LNCaP clone FGC (cell line): Measurements from ENCODE around the gene NEBL.

Experiments used
- DNase-seq: peaks from one replicate; pipeline ENCODE4 v3.0.0-alpha.2; 2011; ENCODE audit warnings: low read depth
- H3K4me3 ChIP-seq: 2 replicates; pipeline ENCODE4 v1.5.1; 2011; ENCODE audit warnings: mild to moderate bottlenecking, low read depth, low read length, control low read depth
- CTCF ChIP-seq: IDR thresholded peaks from 2 replicates; pipeline ENCODE4 v1.5.1; 2012; ENCODE audit warnings: mild to moderate bottlenecking; ENCODE audit not compliant: control insufficient read depth, insufficient read depth; ENCODE audit errors: extremely low read depth

NEBL gene

GRCh38 chr10:20822825-20823224 is 74.3 kb downstream of the NEBL start:
- no peak for DNase-seq
- no peak overlapping the region for H3K4me3 ChIP-seq
- TF ChIP-seq CTCF, result no peak

DNA sequence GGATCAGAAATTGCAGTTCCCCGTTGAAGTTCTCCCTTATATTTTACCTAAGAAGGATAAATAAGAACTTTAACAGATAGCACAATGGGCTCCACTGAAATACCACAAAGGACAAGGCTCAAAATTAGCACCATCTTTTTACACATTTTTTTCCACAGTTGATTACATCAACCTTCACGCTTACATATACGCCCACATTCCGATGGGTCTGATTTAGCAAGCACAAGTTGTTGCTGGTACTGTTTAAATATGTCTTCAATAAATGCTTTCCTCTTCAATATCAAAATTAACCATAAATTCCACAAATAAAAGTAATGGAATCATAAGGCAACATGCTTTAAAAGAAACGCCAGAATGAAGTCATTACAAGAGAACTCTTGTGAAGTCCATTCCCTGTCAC is 79.5 kb downstream of the NEBL start:
- no peak for DNase-seq
- H3K4me3 ChIP-seq, result no peak overlapping the region
- no peak for TF ChIP-seq CTCF

DNA sequence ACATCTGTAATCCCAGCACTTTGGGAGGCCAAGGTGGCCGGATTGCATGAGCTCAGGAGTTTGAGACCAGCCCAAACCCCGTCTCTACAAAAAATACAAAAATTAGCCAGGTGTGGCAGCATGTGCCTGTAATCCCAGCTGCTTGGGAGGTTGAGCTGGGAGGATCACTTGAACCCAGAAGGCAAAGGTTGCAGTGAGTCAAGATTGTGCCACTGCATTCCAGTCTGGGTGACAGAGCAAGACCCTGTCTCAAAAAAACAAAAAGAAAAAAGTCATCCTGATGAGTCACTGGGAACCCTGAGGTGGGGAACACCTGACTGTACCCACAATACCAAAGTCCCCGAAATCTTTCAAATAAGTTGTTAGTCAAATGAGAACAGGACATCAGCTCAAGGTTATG is 80.0 kb downstream of the NEBL start:
- H3K4me3 ChIP-seq, result no peak overlapping the region
- no peak for TF ChIP-seq CTCF
- no peak for DNase-seq

GRCh38 chr10:20814116-20814515 is 83.0 kb downstream of the NEBL start:
- TF ChIP-seq CTCF, result no peak
- no peak for DNase-seq
- H3K4me3 ChIP-seq, result no peak overlapping the region

DNA sequence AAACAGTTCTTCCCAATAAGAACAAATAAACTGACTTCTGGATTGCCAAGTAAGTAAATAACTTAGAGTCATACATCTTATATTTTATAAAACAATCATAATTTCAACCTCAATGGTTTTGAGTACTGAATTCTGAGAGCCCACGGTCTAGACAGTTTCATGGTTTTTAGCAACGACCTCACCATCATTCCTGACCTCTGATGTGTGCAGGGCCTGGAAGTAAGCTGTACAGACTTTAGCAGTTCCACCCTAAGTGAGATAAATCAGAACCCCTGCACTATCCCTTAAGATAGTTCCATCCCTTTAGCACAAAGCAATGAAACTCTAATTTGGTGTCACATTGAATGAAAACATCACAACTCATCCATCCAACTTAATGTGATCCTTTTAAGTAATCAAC is 86.0 kb downstream of the NEBL start:
- no peak overlapping the region for H3K4me3 ChIP-seq
- no peak for DNase-seq
- TF ChIP-seq CTCF, result no peak

DNA sequence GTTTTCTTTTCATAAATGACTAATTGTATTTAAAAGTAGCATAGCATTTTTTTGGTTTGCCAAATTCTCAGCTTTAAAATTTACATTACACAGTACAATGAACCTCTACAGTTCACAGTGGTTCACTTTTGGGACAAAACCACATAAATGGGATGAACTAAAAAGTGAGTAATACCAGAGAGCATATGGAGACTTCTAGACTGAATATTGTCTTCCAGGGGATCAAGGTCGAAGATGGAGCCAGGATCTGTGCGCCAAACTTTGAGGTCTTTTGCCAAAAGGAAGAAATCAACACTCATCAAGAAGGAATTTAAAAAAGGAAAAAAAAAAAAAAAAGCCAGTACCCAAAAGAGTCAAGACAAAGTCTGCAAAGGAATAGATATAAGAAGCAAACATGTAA is 87.5 kb downstream of the NEBL start:
- no peak for DNase-seq
- no peak for TF ChIP-seq CTCF
- H3K4me3 ChIP-seq, result no peak overlapping the region

DNA sequence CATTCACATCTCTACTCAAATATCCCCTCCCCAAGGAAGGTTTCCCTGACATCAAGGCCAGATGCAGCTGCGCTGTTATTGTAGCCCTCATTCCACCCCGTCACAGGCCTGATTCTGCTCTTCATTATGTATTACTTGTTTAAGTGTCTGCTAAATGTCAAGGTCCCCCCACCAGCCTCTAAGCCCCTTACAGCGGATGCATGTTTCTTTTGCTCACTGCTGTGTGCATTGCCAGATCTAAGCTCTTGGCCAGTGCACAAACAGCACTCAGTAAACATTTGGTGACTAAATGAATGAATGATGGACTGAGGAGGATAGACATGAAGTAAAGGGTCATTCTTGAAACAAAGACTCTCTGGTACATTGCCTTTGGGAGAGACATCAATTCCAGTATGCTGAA is 90.6 kb downstream of the NEBL start:
- DNase-seq, result no peak
- no peak for TF ChIP-seq CTCF
- H3K4me3 ChIP-seq, result no peak overlapping the region
